ENCODE results near the gene PRG2.
"Not testable (repeated sequence)": the region's sequence is repeated elsewhere in the genome, so short reads cannot be mapped to it uniquely, and the experiment has no call there.

Gene PRG2

DNA sequence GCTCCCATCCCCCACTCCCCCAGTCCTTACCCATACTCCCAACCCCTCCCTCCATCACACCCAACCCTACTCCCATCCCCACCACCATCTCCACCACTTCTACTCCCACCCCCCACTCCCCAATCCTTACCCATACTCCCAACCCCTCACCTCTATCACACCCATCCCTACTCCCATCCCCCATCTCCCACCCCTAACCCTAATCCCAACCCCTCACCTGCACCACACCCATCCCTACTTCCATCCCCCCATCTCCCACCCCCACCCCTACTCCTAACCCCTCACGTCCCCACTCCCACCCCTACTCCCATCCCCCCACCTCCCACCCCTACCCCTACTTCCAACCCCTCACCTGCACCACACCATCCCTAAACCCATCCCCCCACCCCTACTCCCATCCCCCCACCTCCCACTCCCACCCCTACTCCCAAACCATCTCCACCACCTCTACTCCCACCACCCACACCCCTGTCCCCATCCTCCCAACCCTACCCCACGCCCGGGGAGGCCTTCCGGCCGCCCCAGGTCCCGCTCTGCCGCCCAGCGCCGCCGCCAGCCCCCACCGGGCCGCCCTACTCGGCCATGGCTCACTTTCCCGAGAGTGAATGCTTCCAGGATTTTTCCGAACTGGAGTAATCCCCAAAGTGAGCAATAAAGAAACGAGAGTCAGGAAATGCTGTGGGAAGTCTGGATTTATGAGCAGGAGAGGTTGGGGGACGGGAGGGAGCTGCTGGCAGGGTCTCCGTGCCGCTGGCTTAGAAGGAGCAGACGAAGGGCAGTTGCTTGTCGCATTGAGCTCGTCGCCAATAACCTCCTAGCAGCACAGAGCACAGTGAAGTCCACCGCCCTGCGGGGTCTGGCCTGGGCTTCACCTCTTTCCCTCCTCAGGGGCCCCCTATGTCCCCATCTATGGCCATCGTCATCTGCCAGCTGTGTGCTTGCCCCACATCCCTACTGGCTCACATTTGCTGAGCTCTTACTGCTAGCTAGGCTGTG is 14.1 kb downstream of the PRG2 start:
- Mint-ChIP-seq H3K36me3 (ENCODE audit: low read depth) (no peaks in the 10 kb centered on the region), H3K4me3 (no peak overlapping the region), H3K4me1 (ENCODE audit: low read depth) (no peaks in the 10 kb centered on the region), H3K27me3 (ENCODE audit: low read depth) (no peaks in the 10 kb centered on the region), H3K9me3 (no peaks in the 10 kb centered on the region), H3K27ac (no peak overlapping the region)
- DNase-seq (ENCODE audit: low spot score): no peak

DNA sequence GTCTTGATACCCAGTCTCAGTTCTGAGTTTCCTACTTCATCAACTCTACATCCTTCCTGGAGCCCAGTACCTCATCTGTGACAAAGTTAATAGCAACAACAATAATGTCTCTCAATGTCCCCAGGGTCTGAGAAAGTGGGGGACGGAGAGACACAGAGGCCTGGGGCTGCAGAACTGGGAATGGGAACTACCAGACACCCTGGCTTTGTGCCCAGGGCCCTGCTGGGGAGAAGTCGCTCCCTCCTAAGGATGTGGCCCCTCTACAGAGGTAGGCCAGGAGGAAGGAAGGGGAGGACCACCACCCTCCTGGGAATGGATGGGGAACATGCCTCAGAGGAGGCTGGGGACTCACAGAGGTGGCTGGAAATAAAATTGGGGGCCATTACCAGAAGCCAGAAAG is 15.0 kb downstream of the PRG2 start:
- H3K27ac Mint-ChIP-seq: no peak overlapping the region
- no peaks in the 10 kb centered on the region for H3K9me3 Mint-ChIP-seq
- H3K4me3 Mint-ChIP-seq: no peak overlapping the region
- H3K27me3 Mint-ChIP-seq (ENCODE audit: low read depth): no peaks in the 10 kb centered on the region
- DNase-seq (ENCODE audit: low spot score): no peak
- no peaks in the 10 kb centered on the region for H3K36me3 Mint-ChIP-seq (ENCODE audit: low read depth)
- H3K4me1 Mint-ChIP-seq (ENCODE audit: low read depth): no peaks in the 10 kb centered on the region

DNA sequence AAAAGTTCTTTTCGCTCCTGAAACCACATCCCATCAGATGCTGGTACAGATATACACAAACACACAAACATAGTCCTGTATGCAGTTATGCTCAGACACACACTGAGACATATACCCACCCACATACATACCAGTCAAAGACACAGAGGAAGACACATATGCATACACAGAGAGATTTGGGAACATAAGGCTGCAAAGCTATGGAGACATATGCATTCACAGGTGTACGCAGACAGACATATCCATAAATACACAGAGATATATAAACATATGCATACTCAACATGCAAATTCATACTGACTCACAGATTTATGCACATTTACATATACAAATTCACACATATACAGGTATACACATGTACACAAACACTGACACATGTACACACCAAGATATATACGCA is 15.5 kb downstream of the PRG2 start:
- Mint-ChIP-seq H3K4me3 (no peak overlapping the region), H3K9me3 (no peaks in the 10 kb centered on the region), H3K4me1 (ENCODE audit: low read depth) (no peaks in the 10 kb centered on the region)

DNA sequence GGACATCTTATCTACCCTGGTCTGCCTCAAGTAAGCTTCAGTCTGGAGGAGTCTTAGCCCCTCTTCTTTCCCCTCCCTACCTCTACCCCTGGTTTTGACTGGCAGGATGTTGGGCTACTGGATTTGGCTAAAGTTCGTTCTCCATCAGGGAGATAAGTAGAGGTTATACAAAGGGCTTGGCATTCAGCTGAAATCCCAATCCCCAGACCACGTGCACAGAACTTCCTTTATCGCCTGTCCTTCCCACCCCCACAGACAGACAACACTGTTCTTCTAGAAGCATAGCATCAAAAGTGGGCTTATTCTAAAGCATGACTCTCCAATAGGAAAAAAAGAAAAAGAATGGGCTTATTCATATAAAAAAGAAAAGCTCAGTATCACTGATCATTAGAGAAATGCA is 17.3 kb downstream of the PRG2 start:
- no peak overlapping the region for H3K27ac Mint-ChIP-seq
- no peaks in the 10 kb centered on the region for H3K4me1 Mint-ChIP-seq (ENCODE audit: low read depth)
- no peaks in the 10 kb centered on the region for H3K36me3 Mint-ChIP-seq (ENCODE audit: low read depth)
- no peaks in the 10 kb centered on the region for H3K9me3 Mint-ChIP-seq
- H3K27me3 Mint-ChIP-seq (ENCODE audit: low read depth): no peaks in the 10 kb centered on the region
- no peak for DNase-seq (ENCODE audit: low spot score)
- no peak overlapping the region for H3K4me3 Mint-ChIP-seq

More for the DNA sequence above, 15.5 kb downstream of the PRG2 start:
- no peak overlapping the region for H3K27ac Mint-ChIP-seq
- no peaks in the 10 kb centered on the region for H3K27me3 Mint-ChIP-seq (ENCODE audit: low read depth)
- DNase-seq (ENCODE audit: low spot score): no peak
- no peaks in the 10 kb centered on the region for H3K36me3 Mint-ChIP-seq (ENCODE audit: low read depth)

DNA sequence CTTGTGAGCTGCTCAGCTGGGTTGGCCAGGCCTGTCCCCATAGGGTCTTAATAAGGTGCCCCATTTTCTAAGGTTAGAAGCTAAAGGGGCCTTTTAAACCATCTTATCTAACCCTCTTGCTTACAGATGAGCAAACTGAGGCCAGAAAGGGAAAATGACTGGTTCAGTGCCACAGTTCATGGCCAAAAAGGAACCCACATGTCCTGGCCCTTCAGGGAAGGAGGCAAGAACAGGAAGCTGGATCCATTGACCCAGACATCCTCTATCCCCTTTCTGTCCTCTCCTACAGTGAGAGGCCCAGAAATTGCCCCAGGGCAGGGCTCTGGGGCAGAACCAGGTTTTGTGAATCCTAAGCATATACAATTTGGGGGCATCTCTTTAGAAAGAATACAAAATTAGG is 19.5 kb downstream of the PRG2 start:
- Mint-ChIP-seq H3K4me3 (no peak overlapping the region), H3K9me3 (no peaks in the 10 kb centered on the region), H3K27me3 (ENCODE audit: low read depth) (no peaks in the 10 kb centered on the region), H3K27ac (no peak overlapping the region), H3K36me3 (ENCODE audit: low read depth) (no peaks in the 10 kb centered on the region), H3K4me1 (ENCODE audit: low read depth) (no peaks in the 10 kb centered on the region)
- no peak for DNase-seq (ENCODE audit: low spot score)

DNA sequence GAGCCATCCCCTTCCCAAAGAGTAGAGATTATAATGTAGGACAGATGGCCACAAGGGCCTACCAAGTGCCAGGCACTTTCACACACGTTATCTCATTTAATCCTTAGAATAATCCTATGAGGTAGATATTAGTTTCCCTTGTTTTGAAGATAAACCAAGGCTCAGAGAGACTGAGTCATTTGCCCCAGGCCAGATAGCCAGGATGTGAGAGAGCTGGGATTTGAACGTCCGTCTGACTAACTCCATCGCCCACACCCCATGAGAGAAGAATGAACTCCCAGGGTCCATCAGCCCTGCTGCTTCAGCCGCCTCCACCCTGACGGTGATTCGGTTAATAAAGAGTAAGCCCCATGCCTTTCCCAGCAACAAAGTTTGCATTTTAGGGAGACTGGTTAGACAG is 20.2 kb downstream of the PRG2 start:
- DNase-seq (ENCODE audit: low spot score): no peak
- no peaks in the 10 kb centered on the region for H3K36me3 Mint-ChIP-seq (ENCODE audit: low read depth)
- H3K27ac Mint-ChIP-seq: no peak overlapping the region
- no peaks in the 10 kb centered on the region for H3K27me3 Mint-ChIP-seq (ENCODE audit: low read depth)
- no peak overlapping the region for H3K4me3 Mint-ChIP-seq
- H3K9me3 Mint-ChIP-seq: no peaks in the 10 kb centered on the region
- H3K4me1 Mint-ChIP-seq (ENCODE audit: low read depth): no peaks in the 10 kb centered on the region

DNA sequence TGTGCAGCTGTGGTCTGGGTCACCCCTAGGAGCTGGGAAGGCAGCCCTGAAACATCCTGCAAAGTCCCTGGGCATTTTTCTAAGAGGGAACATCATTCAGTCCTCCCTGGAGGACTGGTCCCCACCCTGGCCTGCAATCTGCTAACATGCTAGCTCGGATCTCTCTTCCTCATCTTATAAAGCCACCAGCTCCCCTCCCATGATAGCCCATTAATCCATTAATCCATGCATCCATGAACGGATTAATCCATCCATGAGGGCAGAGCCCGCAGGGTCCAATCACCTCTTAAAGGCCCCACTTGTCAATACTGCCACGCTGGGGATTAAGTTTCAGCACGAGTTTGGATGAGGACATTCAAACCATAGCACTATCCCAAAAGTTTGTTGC is 21.6 kb downstream of the PRG2 start:
- Mint-ChIP-seq H3K36me3 (ENCODE audit: low read depth) (no peaks in the 10 kb centered on the region), H3K27me3 (ENCODE audit: low read depth) (no peaks in the 10 kb centered on the region), H3K9me3 (no peaks in the 10 kb centered on the region), H3K4me3 (no peak overlapping the region), H3K4me1 (ENCODE audit: low read depth) (no peaks in the 10 kb centered on the region), H3K27ac (no peak overlapping the region)
- no peak for DNase-seq (ENCODE audit: low spot score)

DNA sequence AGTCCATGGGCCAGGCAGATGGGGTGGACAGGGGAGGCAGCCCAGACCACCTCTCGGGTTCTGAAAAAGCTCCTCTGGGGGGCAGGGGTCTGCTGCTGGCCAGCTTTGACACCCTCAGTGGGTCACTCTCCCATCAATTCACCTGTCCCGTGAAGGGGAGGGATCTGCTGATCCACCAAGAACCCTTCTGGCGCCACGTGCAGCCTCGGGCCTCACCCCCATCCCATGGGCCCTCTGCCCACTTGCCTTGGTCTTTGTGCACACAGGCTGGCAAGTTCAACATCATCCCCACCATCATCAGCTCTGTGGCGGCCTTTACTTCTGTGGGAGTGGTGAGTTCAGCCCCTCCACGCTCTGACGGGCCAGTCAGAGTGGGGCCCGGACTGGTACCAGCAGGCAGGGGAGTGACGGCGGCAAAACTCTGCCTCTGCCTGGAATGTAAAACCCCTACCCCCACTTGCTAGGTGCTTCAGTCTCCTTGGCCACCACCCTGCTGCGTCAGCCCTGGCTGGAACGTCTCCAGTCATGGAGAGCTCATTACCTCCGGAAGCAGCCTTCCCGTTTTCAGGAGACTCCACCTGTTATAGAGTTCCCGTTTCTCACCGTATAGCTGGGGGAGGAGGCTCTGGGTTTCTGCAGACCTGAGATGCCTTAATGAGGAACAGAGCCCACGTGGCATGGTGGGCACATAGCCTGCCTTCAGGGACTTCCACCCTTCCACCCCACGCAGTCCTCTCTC is 22.2 kb downstream of the PRG2 start:
- Mint-ChIP-seq H3K27ac (no peak overlapping the region), H3K4me3 (no peak overlapping the region), H3K36me3 (ENCODE audit: low read depth) (no peaks in the 10 kb centered on the region), H3K9me3 (no peaks in the 10 kb centered on the region), H3K27me3 (ENCODE audit: low read depth) (no peaks in the 10 kb centered on the region), H3K4me1 (ENCODE audit: low read depth) (no peaks in the 10 kb centered on the region)
- no peak for DNase-seq (ENCODE audit: low spot score)

DNA sequence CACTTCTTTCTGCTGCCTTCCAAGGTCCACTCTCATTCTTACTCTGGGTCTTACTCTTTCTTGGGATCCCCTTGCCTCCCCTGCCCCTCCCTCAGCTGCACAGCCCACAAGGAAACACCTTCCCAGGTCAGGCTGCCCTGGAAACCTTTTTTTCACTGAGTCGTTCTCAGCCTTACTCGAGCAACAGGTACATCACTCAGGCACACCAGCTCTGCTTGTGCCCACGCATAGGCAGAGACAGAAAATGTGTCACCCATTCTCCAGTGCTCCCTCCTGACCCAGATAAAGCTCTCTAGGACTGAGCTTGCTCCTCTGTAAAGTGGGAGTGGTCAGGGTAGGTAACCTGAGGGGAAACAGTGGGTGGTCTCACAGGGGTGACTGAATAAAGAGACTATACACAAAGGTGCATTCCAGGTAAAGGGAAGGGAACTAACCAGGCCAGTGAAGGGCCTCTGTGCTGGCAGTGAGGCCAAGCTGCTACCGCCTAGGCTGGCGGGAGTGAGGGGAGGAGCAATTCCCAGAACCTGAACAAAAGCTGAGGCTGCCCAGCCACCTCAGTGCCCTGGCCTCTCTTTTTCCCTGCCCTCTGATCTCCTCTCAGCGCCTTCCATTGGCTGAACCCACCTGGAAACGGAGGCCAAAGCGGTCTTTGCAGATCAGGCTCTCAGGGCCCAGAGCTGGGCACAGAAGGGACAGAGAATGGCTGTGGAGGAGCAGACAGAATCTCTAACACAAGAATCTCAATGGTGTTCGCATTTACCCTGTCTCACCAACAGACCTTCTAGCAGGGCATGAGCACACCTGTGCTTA is 25.4 kb downstream of the PRG2 start:
- no peak for DNase-seq (ENCODE audit: low spot score)
- Mint-ChIP-seq H3K27me3 (ENCODE audit: low read depth) (peaks cover 3% of the 10 kb centered on the region), H3K27ac (no peak overlapping the region), H3K4me1 (ENCODE audit: low read depth) (no peaks in the 10 kb centered on the region), H3K9me3 (no peaks in the 10 kb centered on the region), H3K4me3 (no peak overlapping the region), H3K36me3 (ENCODE audit: low read depth) (no peaks in the 10 kb centered on the region)

GRCh38 chr11:57363131-57364080 is 27.0 kb downstream of the PRG2 start:
- Mint-ChIP-seq H3K4me1 (ENCODE audit: low read depth) (no peaks in the 10 kb centered on the region), H3K27ac (no peak overlapping the region), H3K4me3 (no peak overlapping the region), H3K27me3 (ENCODE audit: low read depth) (peaks cover 3% of the 10 kb centered on the region), H3K9me3 (no peaks in the 10 kb centered on the region), H3K36me3 (ENCODE audit: low read depth) (no peaks in the 10 kb centered on the region)
- DNase-seq (ENCODE audit: low spot score): no peak

- Mint-ChIP-seq H3K9me3 (no peaks in the 10 kb centered on the region), H3K27ac (no peak overlapping the region), H3K36me3 (ENCODE audit: low read depth) (no peaks in the 10 kb centered on the region), H3K4me1 (ENCODE audit: low read depth) (no peaks in the 10 kb centered on the region), H3K4me3 (no peak overlapping the region), H3K27me3 (ENCODE audit: low read depth) (peaks cover 3% of the 10 kb centered on the region)
- DNase-seq (ENCODE audit: low spot score): no peak
Observed at GRCh38 chr11:57361926-57362325, 28.5 kb downstream of the PRG2 start.

GRCh38 chr11:57361420-57361819 is 29.0 kb downstream of the PRG2 start:
- not testable (repeated sequence) for DNase-seq (ENCODE audit: low spot score); H3K27me3 Mint-ChIP-seq (ENCODE audit: low read depth); H3K9me3 Mint-ChIP-seq; H3K4me1 Mint-ChIP-seq (ENCODE audit: low read depth); H3K36me3 Mint-ChIP-seq (ENCODE audit: low read depth); H3K4me3 Mint-ChIP-seq; H3K27ac Mint-ChIP-seq

- Mint-ChIP-seq H3K9me3 (no peaks in the 10 kb centered on the region), H3K36me3 (ENCODE audit: low read depth) (no peaks in the 10 kb centered on the region), H3K27me3 (ENCODE audit: low read depth) (peaks cover 7% of the 10 kb centered on the region), H3K4me1 (ENCODE audit: low read depth) (no peaks in the 10 kb centered on the region), H3K27ac (no peak overlapping the region), H3K4me3 (no peak overlapping the region)
- no peak for DNase-seq (ENCODE audit: low spot score)
Observed at GRCh38 chr11:57360991-57361390, 29.5 kb downstream of the PRG2 start.

Measured in T-helper 2 cell treated with Interferon-gamma antibody and Interleukin-4, amounts not matched to agents 5 μg/mL and 100 μg/mL, for 36 hours (primary cell).